Activated CD4-positive, alpha-beta T cell treated with anti-CD3 and anti-CD28 coated beads, Interleukin-2, amount 10 ng/mL, durations not matched to agents 24 days and 14 days (primary cell): ENCODE measurements around the gene SLC22A13. TPM values are rescaled to one million over a fixed set of nuclear protein-coding genes. Genes with fewer than 3 reads are reported as not detected.
A peak's percentile ranks its signal among the peaks of the same experiment; 100 is the strongest.
"Not testable (repeated sequence)": the region's sequence is repeated elsewhere in the genome, so short reads cannot be mapped to it uniquely, and the experiment has no call there.

ENCODE experiments used
- DNase-seq: peaks from one replicate; pipeline ENCODE4 v3.0.0; 2022
- H3K27ac Mint-ChIP-seq: one replicate; pipeline ENCODE4 v1.8.0; 2022; ENCODE audit warnings: mild to moderate bottlenecking, mixed read lengths
- H3K27me3 Mint-ChIP-seq: one replicate; pipeline ENCODE4 v1.8.0; 2022; ENCODE audit warnings: mixed read lengths
- H3K36me3 Mint-ChIP-seq: one replicate; pipeline ENCODE4 v1.8.0; 2022; ENCODE audit warnings: low read depth, mild to moderate bottlenecking, mixed read lengths
- H3K4me1 Mint-ChIP-seq: one replicate; pipeline ENCODE4 v1.8.0; 2021; ENCODE audit warnings: mixed read lengths
- H3K4me3 Mint-ChIP-seq: one replicate; pipeline ENCODE4 v1.8.0; 2022; ENCODE audit warnings: mild to moderate bottlenecking, moderate library complexity, mixed read lengths
- H3K9me3 Mint-ChIP-seq: one replicate; pipeline ENCODE4 v1.8.0; 2021; ENCODE audit warnings: mixed read lengths
- intact Hi-C: fragments of 100-400 bp; cut with micrococcal nuclease; formaldehyde crosslinking; loops from one replicate; pipeline ENCODE4 v1.15.1; 2023
- total RNA-seq: library from RNA; stranded (reverse); gene quantifications from 2 replicates; pipeline ENCODE4 v1.2.3, GENCODE V29; 2022

Gene SLC22A13, protein sequence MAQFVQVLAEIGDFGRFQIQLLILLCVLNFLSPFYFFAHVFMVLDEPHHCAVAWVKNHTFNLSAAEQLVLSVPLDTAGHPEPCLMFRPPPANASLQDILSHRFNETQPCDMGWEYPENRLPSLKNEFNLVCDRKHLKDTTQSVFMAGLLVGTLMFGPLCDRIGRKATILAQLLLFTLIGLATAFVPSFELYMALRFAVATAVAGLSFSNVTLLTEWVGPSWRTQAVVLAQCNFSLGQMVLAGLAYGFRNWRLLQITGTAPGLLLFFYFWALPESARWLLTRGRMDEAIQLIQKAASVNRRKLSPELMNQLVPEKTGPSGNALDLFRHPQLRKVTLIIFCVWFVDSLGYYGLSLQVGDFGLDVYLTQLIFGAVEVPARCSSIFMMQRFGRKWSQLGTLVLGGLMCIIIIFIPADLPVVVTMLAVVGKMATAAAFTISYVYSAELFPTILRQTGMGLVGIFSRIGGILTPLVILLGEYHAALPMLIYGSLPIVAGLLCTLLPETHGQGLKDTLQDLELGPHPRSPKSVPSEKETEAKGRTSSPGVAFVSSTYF
- 0.47 and 0.54 TPM in 2 replicates for total RNA-seq

- Mint-ChIP-seq H3K27ac (no peak within 1 kb of the TSS), H3K4me1 (peaks cover 12% of the 10 kb centered on the region), H3K4me3 (no peak within 1 kb of the TSS), H3K36me3 (peaks cover 2% of the 10 kb centered on the region), H3K27me3 (no peaks in the 10 kb centered on the region), H3K9me3 (no peaks in the 10 kb centered on the region)
- no peak for DNase-seq
- intact Hi-C loops: no loop called here
Observed at GRCh38 chr3:38265604-38266307, at the start of gene SLC22A13. TSS of gene SLC22A13 (plus strand) at chr3:38265812. CDS start at chr3:38265861, 49 bp downstream.

DNA sequence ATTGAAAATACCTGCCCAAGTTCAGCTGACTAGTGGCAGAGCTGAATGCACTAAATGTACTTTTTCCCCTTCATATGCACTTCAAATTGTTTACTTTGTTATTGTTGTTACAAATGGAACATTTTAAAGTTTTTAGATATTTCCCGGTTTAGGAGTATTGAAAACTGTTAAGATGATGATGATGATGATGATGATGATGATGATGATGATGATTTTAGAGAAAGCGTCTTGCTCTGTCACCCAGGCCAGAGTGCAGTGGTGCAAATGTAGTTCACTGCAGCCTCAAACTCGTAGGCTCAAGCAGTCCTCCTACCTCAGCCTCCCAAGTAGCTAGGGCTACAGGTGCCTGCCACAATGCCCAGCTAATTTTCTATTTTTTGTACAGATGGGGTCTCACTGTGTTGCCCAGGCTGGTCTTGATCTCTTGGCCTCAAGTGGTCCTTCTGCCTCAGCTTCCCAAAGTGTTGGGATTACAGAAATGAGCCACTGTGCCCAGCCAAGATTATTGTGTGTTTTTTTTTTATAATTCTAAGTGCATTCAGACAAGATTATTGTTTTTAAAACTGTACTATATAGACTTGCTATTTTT is 45.9 kb upstream of the SLC22A13 start:
- Mint-ChIP-seq H3K27me3 (no peaks in the 10 kb centered on the region), H3K9me3 (no peaks in the 10 kb centered on the region), H3K36me3 (peaks cover 47% of the 10 kb centered on the region), H3K27ac (no peak overlapping the region), H3K4me1 (peaks cover 13% of the 10 kb centered on the region), H3K4me3 (no peak overlapping the region)
- no peak for DNase-seq
- intact Hi-C loops: no loop called here

DNA sequence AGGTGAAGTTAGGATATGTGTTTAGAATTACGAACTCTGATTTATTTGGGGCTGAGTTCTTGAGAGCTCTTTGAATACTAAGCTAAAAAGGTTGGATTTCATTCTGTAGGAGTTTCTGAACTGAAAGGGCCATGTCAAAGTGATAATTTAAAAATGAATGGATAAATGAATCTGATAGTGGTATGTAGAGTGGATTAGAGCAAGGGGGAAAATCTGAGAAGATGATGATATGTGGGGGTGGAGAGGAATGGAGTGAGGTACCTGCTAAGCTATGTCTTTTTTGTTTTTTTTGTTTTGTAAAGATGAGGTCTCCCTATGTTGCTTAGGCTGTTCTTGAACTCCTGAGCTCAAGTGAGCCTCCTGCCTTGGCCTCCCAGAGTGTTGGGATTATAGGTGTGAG is 44.6 kb upstream of the SLC22A13 start:
- DNase-seq: no peak
- no peaks in the 10 kb centered on the region for H3K27me3 Mint-ChIP-seq
- H3K4me1 Mint-ChIP-seq: peaks cover 14% of the 10 kb centered on the region
- no peaks in the 10 kb centered on the region for H3K9me3 Mint-ChIP-seq
- H3K4me3 Mint-ChIP-seq: no peak overlapping the region
- peak overlapping the region; percentile 1 for H3K27ac Mint-ChIP-seq
- intact Hi-C loops: no loop called here
- H3K36me3 Mint-ChIP-seq: peaks cover 53% of the 10 kb centered on the region

DNA sequence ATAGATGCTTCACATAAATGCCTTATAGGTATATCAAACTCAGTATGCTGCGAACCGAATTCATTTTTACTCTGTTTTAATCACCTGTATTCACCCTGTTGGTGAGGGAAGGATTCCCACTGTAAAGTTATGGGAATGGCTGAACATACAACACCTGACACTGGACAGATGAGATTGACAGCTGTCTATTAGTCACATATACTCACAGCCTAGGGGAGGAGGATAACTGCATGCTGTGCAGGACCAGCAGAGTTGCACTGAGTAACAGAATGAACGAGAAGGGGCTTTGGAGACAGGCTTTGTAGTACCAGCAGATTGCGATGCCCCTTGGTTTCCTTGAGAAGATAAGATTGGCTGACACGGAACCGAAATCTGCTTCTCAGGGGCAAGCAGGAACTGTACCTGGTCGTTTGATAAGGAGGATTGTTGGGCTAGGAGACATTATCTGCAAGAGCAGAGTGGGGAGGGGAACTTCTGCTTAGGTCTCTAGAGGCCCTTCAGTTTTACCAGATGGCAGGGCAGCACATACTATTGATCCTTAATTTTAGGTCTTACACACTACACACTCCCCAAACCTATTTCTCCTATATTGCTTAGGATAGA is 43.5 kb upstream of the SLC22A13 start:
- Mint-ChIP-seq H3K4me1 (peaks cover 10% of the 10 kb centered on the region), H3K9me3 (no peaks in the 10 kb centered on the region), H3K27me3 (no peaks in the 10 kb centered on the region), H3K27ac (no peak overlapping the region), H3K4me3 (no peak overlapping the region), H3K36me3 (peaks cover 49% of the 10 kb centered on the region)
- intact Hi-C loops: no loop called here
- no peak for DNase-seq

DNA sequence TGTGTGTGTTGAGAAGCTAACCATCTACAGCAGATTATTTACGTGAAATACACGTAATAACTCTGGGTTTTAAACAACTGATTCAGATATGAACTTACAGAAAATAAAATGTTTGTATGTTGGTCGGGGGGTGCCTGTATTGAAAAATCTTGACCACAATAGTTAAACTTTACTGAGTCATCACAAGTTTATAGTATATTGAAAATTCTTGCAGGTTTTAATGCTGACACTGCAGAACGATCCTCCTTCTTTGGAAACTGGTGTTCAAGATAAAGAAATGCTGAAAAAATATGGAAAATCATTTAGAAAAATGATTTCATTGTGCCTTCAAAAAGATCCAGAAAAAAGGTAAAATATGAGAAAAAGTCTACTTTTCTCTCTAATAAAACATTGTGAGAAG is 41.3 kb upstream of the SLC22A13 start:
- intact Hi-C loops: no loop called here
- Mint-ChIP-seq H3K9me3 (no peaks in the 10 kb centered on the region), H3K36me3 (peaks cover 51% of the 10 kb centered on the region), H3K27ac (no peak overlapping the region), H3K27me3 (no peaks in the 10 kb centered on the region), H3K4me1 (peaks cover 10% of the 10 kb centered on the region), H3K4me3 (no peak overlapping the region)
- no peak for DNase-seq

- no peaks in the 10 kb centered on the region for H3K27me3 Mint-ChIP-seq
- intact Hi-C loops: no loop called here
- no peak overlapping the region for H3K4me3 Mint-ChIP-seq
- peaks cover 3% of the 10 kb centered on the region for H3K4me1 Mint-ChIP-seq
- H3K9me3 Mint-ChIP-seq: no peaks in the 10 kb centered on the region
- no peak for DNase-seq
- no peak overlapping the region for H3K27ac Mint-ChIP-seq
- peaks cover 62% of the 10 kb centered on the region for H3K36me3 Mint-ChIP-seq
Observed at GRCh38 chr3:38226273-38226672, 39.3 kb upstream of the SLC22A13 start.

- no peak overlapping the region for H3K27ac Mint-ChIP-seq
- no peak overlapping the region for H3K4me3 Mint-ChIP-seq
- H3K4me1 Mint-ChIP-seq: peaks cover 8% of the 10 kb centered on the region
- H3K36me3 Mint-ChIP-seq: peaks cover 68% of the 10 kb centered on the region
- intact Hi-C loops: no loop called here
- no peak for DNase-seq
- H3K9me3 Mint-ChIP-seq: no peaks in the 10 kb centered on the region
- no peaks in the 10 kb centered on the region for H3K27me3 Mint-ChIP-seq
Observed at GRCh38 chr3:38227989-38228388, 37.6 kb upstream of the SLC22A13 start.

GRCh38 chr3:38229036-38229435 is 36.6 kb upstream of the SLC22A13 start:
- H3K4me3 Mint-ChIP-seq: no peak overlapping the region
- no peaks in the 10 kb centered on the region for H3K27me3 Mint-ChIP-seq
- H3K27ac Mint-ChIP-seq: no peak overlapping the region
- intact Hi-C loops: no loop called here
- H3K9me3 Mint-ChIP-seq: no peaks in the 10 kb centered on the region
- H3K36me3 Mint-ChIP-seq: peaks cover 71% of the 10 kb centered on the region
- no peak for DNase-seq
- H3K4me1 Mint-ChIP-seq: peaks cover 11% of the 10 kb centered on the region

DNA sequence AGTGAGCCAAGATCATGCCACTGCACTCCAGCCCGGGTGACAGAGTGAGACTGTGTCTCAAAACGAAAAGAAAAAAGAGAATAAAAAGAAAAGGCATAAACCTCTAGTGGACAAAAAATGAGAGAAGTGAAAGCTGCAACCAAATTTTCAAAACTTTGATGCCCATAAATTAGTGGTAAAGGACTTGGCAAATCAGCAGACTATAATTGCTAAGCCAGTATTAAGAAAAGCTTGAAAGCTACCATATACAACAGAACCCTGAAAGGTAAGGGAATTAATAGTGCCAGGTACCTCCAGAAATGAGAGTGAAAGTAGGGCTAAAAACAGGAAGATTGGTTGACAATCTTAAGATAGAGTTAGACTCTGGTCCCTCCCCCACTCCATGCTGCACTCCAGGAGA is 32.9 kb upstream of the SLC22A13 start:
- peaks cover 9% of the 10 kb centered on the region for H3K4me1 Mint-ChIP-seq
- H3K36me3 Mint-ChIP-seq: peaks cover 81% of the 10 kb centered on the region
- H3K27me3 Mint-ChIP-seq: no peaks in the 10 kb centered on the region
- intact Hi-C loops: no loop called here
- DNase-seq: no peak
- H3K4me3 Mint-ChIP-seq: no peak overlapping the region
- no peak overlapping the region for H3K27ac Mint-ChIP-seq
- no peaks in the 10 kb centered on the region for H3K9me3 Mint-ChIP-seq

GRCh38 chr3:38235466-38235865 is 30.1 kb upstream of the SLC22A13 start:
- no peak for DNase-seq
- H3K4me1 Mint-ChIP-seq: peaks cover 9% of the 10 kb centered on the region
- H3K36me3 Mint-ChIP-seq: peaks cover 86% of the 10 kb centered on the region
- intact Hi-C loops: no loop called here
- no peak overlapping the region for H3K27ac Mint-ChIP-seq
- H3K27me3 Mint-ChIP-seq: no peaks in the 10 kb centered on the region
- no peaks in the 10 kb centered on the region for H3K9me3 Mint-ChIP-seq
- H3K4me3 Mint-ChIP-seq: no peak overlapping the region

- DNase-seq: no peak
- Mint-ChIP-seq H3K4me1 (no peaks in the 10 kb centered on the region), H3K4me3 (no peak overlapping the region), H3K36me3 (peaks cover 71% of the 10 kb centered on the region), H3K27me3 (no peaks in the 10 kb centered on the region), H3K9me3 (no peaks in the 10 kb centered on the region), H3K27ac (no peak overlapping the region)
- intact Hi-C loops: no loop called here
Observed at GRCh38 chr3:38238416-38239008, 27.1 kb upstream of the SLC22A13 start.

DNA sequence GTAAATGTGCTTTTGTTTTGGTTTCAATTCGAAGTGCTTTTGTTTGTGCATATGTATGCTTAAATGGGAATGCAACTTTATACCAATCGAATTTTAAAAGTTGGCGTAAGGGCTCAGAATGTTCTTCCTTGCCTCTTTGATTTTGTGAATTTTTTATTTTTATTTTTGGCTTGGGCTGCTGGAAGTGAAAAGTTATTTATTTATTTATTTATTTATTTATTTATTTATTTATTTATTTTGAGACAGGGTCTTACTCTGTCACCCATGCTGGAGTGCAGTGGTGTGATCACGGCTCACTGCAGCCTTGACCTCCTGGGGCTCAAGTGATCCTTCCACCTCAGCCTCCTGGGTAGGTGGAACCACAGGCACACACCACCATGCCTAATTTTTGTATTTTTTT is 22.8 kb upstream of the SLC22A13 start:
- H3K4me3 Mint-ChIP-seq, H3K27ac Mint-ChIP-seq, DNase-seq, H3K4me1 Mint-ChIP-seq, H3K27me3 Mint-ChIP-seq, intact Hi-C loops, H3K9me3 Mint-ChIP-seq: not testable (repeated sequence)
- peaks cover 59% of the 10 kb centered on the region for H3K36me3 Mint-ChIP-seq

GRCh38 chr3:38245930-38246329 is 19.7 kb upstream of the SLC22A13 start:
- no peak overlapping the region for H3K27ac Mint-ChIP-seq
- H3K4me1 Mint-ChIP-seq: peaks cover 2% of the 10 kb centered on the region
- H3K27me3 Mint-ChIP-seq: no peaks in the 10 kb centered on the region
- H3K4me3 Mint-ChIP-seq: no peak overlapping the region
- no peaks in the 10 kb centered on the region for H3K9me3 Mint-ChIP-seq
- peaks cover 49% of the 10 kb centered on the region for H3K36me3 Mint-ChIP-seq
- intact Hi-C loops: no loop called here
- no peak for DNase-seq
